T follicular helper cell (primary cell): ENCODE results near the gene ATP7A.
A peak's percentile ranks its signal among the peaks of the same experiment; 100 is the strongest.
"Not testable (repeated sequence)": the region's sequence is repeated elsewhere in the genome, so short reads cannot be mapped to it uniquely, and the experiment has no call there.

Source experiments
- DNase-seq: peaks from one replicate; pipeline ENCODE4 v3.0.0-alpha.2; 2020; ENCODE audit warnings: low read depth
- total RNA-seq, 2 experiments: gene quantifications; one replicate each; lab custom pipeline; 2026; lab: John Stamatoyannopoulos, UW

ATP7A gene
- total RNA-seq = 31.8 to 57.2 reads per million in 2 experiments

DNA sequence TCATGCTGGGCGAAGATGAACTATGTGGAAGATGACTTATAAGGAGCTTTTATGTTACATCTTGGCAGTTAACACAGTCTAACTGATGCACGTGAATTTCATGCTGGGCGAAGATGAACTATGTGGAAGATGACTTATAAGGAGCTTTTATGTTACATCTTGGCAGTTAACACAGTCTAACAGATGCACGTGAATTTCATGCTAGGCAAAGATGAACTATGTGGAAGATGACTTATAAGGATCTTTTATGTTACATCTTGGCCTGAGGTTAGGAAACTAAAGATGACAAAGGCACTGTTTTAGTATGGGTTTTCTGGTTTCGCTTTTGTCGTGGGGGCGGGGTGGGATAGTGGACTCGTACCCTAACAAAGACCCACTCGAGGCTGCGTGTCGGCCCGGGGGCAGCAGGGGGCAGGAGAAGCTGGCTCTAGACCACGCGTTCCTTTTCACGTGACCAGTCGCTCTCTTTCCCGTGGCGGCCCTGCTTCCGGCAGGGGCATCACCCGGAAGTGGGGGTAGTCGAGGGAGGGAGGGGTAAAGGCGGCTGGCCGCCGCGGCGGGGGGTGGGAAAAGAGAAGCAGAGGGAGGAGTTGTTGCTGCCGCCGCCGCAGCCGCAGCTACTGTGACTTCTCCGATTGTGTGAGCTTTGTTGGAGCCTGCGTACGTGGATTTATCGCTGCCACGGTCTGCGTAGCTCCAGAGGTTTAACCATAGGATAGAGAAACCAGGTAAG is at the start of gene ATP7A:
Gene ATP7A (plus strand): TSS at position 586 of the 733 bp plus-strand sequence. CDS start 60,949 bp downstream, outside the sequence.
- DNase-seq = peak; percentile 85

- no peak for DNase-seq
Measured at GRCh38 chrX:77875372-77875771, 35.1 kb upstream of the ATP7A start.

DNA sequence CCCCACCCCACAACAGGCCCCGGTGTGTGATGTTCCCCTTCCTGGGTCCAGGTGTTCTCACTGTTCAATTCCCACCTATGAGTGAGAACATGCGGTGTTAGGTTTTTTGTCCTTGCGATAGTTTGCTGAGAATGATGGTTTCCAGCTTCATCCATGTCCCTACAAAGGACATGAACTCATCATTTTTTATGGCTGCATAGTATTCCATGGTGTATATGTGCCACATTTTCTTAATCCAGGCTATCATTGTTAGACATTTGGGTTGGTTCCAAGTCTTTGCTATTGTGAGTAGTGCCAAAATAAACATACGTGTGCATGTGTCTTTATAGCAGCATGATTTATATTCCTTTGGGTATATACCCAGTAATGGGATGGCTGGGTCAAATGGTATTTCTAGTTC is 29.1 kb upstream of the ATP7A start:
- not testable (repeated sequence) for DNase-seq

DNA sequence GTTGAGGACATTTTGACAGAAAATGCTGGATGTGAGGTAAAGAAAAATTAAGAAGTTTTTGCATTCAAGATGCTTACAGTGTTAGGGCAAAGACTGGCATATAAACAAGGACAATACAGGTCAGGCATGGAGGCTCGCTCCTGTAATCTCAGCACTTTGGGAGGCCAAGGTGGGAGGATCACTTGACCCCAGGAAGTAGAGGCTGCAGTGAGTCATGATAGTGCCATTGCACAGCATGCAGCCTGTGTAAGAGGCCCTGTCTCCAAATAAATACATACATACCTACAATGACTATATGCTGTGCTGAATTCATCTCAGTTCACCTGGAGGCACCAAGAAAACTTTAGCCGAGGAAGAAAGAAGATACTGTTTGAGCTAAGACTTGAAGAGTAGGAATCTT is 17.6 kb upstream of the ATP7A start:
- DNase-seq = no peak

GRCh38 chrX:77893713-77894112 is 16.8 kb upstream of the ATP7A start:
- no peak for DNase-seq

GRCh38 chrX:77894921-77895886 is 15.3 kb upstream of the ATP7A start, which contains the start of gene MAGT1:
Gene MAGT1, minus strand, starts transcription at chrX:77895435. Its CDS starts 25 bp downstream, at chrX:77895410.
- peak; percentile 86 for DNase-seq

DNA sequence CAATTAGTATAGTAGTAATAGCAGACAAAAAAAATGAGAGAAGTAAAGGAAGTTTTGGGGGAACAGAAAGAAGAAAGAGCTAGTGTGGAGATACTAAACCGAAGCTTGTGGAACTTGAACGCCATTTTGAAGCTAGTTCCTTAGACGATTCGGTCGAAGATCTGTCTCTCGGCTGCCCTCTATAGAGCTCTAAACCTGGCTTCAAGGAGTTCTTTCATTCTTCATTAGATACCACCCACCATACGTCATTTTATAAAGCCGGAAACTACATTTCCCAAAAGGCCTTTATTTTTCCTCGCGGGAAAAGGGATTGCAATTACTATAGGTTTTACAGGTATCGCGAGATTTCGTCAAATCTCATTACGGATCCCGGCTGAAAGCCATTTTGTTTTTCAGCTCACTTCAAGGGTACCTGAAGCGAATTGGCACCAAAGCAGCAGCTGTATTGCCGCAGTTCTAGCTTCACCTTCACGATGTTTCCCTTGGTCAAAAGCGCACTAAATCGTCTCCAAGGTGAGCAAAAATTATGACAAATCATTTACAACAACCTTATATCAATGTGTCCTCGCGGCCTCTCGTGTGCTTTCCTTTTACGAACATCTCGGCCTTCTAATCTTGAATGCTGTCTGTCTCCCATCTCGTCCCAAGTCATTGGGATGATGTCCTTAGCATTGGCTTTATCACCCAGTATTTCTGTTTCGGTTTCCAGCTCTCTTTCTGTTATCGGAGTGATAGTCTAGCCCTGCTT is 11.2 kb upstream of the ATP7A start, which contains the start of gene COX7B:
Gene COX7B (plus strand): TSS at position 388 of the 748 bp plus-strand sequence. CDS start 86 bp downstream, at position 474.
- DNase-seq = peak; percentile 62

GRCh38 chrX:77900688-77901087 is 9.8 kb upstream of the ATP7A start:
- no peak for DNase-seq

GRCh38 chrX:77901506-77901905 is 9.0 kb upstream of the ATP7A start:
- no peak for DNase-seq

GRCh38 chrX:77917294-77917933 is 6.9 kb downstream of the ATP7A start:
- no peak for DNase-seq

GRCh38 chrX:77918568-77918967 is 8.1 kb downstream of the ATP7A start:
- no peak for DNase-seq

- not testable (repeated sequence) for DNase-seq
Measured at GRCh38 chrX:77919370-77919769, 8.9 kb downstream of the ATP7A start.

DNA sequence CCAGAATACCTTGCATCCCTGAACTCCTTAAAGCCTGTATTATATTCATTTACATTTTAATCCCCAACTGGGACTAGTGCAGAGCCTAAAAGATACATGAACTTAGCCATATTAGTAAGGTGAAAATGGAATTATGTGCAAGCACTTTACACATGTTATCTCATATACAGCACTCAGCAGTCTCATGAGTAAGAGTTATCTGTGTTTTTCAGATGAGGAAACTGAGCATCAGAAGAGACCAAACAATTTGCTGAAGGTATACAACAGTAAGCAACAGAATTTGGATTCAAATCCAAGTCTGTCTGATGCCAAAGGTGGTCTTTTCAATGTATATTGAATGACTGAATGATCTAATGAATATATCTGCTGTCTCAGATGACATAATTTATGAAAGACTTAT is 12.3 kb downstream of the ATP7A start:
- no peak for DNase-seq

DNA sequence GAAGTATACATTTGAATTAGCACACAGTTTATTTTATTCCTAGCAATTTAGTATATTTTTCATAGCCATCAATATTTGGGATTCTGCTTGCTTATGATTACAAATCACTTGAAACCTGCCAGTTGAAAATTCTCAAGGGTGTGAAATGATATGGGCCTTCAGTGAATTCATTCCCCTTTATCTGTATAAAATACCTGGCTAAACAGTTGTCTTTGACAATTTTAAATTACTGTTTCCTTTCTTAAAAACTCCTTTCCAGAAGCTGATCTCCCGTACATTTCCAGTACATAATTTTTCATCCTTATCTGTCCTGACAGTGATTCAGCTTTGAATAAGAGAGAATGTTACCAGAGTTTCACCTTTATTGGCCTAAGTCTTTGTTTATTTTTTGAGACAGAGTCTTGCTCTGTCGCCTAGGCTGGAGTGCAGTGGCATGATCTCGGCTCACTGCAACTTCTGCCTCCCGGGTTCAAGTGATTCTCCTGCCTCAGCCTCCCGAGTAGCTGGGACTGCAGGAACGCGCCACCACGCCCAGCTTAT is 13.9 kb downstream of the ATP7A start:
- no peak for DNase-seq

DNA sequence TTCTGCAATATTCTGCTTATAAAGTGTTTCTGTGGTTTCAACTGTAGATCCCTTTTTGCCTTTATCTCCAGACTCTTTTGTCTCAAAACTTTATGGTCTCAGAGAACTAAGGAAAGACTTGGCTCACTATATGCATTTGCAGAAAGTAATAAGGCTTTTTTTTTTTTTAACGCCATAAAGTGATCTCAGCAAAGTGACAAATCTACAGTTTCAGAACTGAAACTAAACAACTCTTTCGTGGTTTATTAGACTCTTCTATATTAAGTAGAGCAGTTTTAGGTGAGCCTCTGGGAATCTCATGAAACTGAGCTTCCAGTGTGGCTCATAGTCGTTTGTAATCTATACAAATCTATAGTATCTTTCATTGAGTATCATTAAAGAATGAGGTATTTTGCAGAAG is 15.3 kb downstream of the ATP7A start:
- no peak for DNase-seq

GRCh38 chrX:77930581-77930980 is 20.1 kb downstream of the ATP7A start:
- no peak for DNase-seq

GRCh38 chrX:77935886-77936285 is 25.4 kb downstream of the ATP7A start:
- DNase-seq = no peak

- DNase-seq = no peak
Measured at GRCh38 chrX:77936299-77936698, 25.8 kb downstream of the ATP7A start.

DNA sequence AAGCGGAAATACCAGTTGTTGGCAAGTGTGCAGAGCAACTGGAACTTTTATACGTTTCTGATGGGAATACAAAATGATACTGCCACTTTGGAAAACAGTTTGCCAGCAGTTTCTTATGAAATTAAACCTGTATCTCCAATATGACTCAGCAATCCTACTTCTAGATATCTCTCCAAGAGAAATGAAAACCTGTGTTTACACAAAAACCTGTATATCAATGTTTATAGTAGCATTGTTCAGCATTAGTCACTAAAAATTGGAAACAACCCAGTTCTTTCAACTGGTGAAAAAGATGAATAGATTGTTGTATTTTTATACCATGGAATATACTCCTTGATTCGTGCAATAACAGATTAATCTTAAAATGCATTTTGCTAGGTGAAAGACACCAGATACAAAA is 26.8 kb downstream of the ATP7A start:
- DNase-seq = no peak

DNA sequence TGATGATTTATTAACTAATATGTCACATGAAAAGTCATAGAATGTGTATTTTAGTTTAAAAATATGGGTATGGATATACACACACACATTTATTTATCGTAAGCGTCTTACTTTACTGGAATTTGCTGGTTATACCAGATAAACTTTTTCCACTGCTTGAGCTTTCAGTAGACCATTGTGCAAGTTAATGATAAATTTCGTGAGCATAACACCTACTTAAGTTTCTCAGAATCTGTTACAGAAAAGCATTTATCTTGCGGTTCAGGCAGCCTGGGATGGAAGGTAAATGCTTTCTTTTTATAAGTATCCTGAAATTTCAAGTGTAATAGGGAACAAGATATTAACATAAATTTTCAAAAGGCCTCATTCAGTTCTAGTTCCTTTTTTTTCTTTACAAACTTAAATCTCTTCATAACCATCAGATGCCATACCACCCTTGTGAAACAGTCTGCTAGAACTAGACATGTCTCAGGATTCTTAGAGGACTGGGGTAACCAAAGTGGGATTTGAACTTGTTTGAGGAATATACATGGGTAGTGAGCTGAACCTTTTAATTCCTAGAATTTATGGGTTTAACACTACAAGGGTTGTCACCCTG is 27.7 kb downstream of the ATP7A start:
- DNase-seq = no peak

GRCh38 chrX:77945031-77945430 is 34.5 kb downstream of the ATP7A start:
- not testable (repeated sequence) for DNase-seq
